ENCODE measurements around the gene EPHA3.

Gene EPHA3

GRCh38 chr3:89154416-89154815 is 47.0 kb downstream of the EPHA3 start:
- DNase-seq (ENCODE audit: low read depth): no peak

GRCh38 chr3:89155811-89156210 is 48.4 kb downstream of the EPHA3 start:
- no peak for DNase-seq (ENCODE audit: low read depth)

- no peak for DNase-seq (ENCODE audit: low read depth)
These were observed 50.2 kb downstream of the EPHA3 start for GRCh38 chr3:89157575-89157974.

- DNase-seq (ENCODE audit: low read depth): no peak
These were observed 52.2 kb downstream of the EPHA3 start for GRCh38 chr3:89159605-89160004.

GRCh38 chr3:89164774-89165173 is 57.4 kb downstream of the EPHA3 start:
- DNase-seq (ENCODE audit: low read depth): no peak

GRCh38 chr3:89165636-89166263 is 58.3 kb downstream of the EPHA3 start:
- DNase-seq (ENCODE audit: low read depth): no peak

- no peak for DNase-seq (ENCODE audit: low read depth)
These were observed 64.5 kb downstream of the EPHA3 start for GRCh38 chr3:89171687-89172545.

- no peak for DNase-seq (ENCODE audit: low read depth)
These were observed 66.1 kb downstream of the EPHA3 start for GRCh38 chr3:89173546-89173945.

GRCh38 chr3:89179355-89180001 is 72.1 kb downstream of the EPHA3 start:
- DNase-seq (ENCODE audit: low read depth): no peak

GRCh38 chr3:89180334-89180733 is 72.9 kb downstream of the EPHA3 start:
- no peak for DNase-seq (ENCODE audit: low read depth)

- DNase-seq (ENCODE audit: low read depth): no peak
These were observed 74.6 kb downstream of the EPHA3 start for GRCh38 chr3:89182056-89182455.

- no peak for DNase-seq (ENCODE audit: low read depth)
These were observed 77.0 kb downstream of the EPHA3 start for GRCh38 chr3:89184151-89184995.

- DNase-seq (ENCODE audit: low read depth): no peak
These were observed 79.0 kb downstream of the EPHA3 start for GRCh38 chr3:89186456-89186855.

GRCh38 chr3:89198591-89198990 is 91.2 kb downstream of the EPHA3 start:
- no peak for DNase-seq (ENCODE audit: low read depth)

GRCh38 chr3:89212619-89213018 is 105.2 kb downstream of the EPHA3 start:
- no peak for DNase-seq (ENCODE audit: low read depth)

- DNase-seq (ENCODE audit: low read depth): no peak
These were observed 108.8 kb downstream of the EPHA3 start for GRCh38 chr3:89216016-89216739.

GRCh38 chr3:89217148-89217685 is 109.8 kb downstream of the EPHA3 start:
- no peak for DNase-seq (ENCODE audit: low read depth)

GRCh38 chr3:89221924-89222323 is 114.5 kb downstream of the EPHA3 start:
- no peak for DNase-seq (ENCODE audit: low read depth)

GRCh38 chr3:89223188-89223587 is 115.8 kb downstream of the EPHA3 start:
- DNase-seq (ENCODE audit: low read depth): no peak

- no peak for DNase-seq (ENCODE audit: low read depth)
These were observed 119.8 kb downstream of the EPHA3 start for GRCh38 chr3:89227218-89227617.

GRCh38 chr3:89227634-89228033 is 120.2 kb downstream of the EPHA3 start:
- no peak for DNase-seq (ENCODE audit: low read depth)

Data from HS-5 (cell line).